ENCODE results near the gene NFATC2IP. TPM values are rescaled to one million over a fixed set of nuclear protein-coding genes. Genes with fewer than 3 reads are reported as not detected.
A peak's percentile ranks its signal among the peaks of the same experiment; 100 is the strongest.
"Not testable (repeated sequence)": the region's sequence is repeated elsewhere in the genome, so short reads cannot be mapped to it uniquely, and the experiment has no call there.

Gene NFATC2IP
- total RNA-seq, 4 donors from 2014 or later, result 10.3 to 40.8 (median 16.6) TPM

DNA sequence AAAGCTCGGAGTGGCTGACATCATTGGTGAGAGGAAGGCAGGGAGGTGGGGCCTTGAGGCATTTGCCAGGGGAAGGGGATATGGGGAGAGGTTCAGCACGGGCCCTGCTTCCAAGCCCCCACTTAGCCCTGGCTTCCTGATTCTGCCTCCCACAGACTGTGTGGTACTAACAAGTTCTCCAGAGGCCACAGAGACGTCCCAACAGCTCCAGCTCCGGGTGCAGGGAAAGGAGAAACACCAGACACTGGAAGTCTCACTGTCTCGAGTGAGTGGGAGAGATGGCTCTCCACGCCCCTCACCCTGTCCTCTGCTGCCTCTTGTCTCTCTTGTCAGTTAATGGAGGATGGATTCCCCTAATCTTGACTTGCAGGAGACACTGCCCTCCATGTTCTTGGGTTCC is 8.1 kb downstream of the NFATC2IP start:
- H3K27ac ChIP-seq, result no peak overlapping the region
- TF ChIP-seq, protein P1, sequence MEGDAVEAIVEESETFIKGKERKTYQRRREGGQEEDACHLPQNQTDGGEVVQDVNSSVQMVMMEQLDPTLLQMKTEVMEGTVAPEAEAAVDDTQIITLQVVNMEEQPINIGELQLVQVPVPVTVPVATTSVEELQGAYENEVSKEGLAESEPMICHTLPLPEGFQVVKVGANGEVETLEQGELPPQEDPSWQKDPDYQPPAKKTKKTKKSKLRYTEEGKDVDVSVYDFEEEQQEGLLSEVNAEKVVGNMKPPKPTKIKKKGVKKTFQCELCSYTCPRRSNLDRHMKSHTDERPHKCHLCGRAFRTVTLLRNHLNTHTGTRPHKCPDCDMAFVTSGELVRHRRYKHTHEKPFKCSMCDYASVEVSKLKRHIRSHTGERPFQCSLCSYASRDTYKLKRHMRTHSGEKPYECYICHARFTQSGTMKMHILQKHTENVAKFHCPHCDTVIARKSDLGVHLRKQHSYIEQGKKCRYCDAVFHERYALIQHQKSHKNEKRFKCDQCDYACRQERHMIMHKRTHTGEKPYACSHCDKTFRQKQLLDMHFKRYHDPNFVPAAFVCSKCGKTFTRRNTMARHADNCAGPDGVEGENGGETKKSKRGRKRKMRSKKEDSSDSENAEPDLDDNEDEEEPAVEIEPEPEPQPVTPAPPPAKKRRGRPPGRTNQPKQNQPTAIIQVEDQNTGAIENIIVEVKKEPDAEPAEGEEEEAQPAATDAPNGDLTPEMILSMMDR (IDR thresholded peaks at IDR 0.05), result no peak
- no peak for TF ChIP-seq POLR2A (IDR thresholded peaks at IDR 0.05)
- no peaks in the 10 kb centered on the region for H3K27me3 ChIP-seq
- no peaks in the 10 kb centered on the region for H3K4me1 ChIP-seq
- H3K9me3 ChIP-seq, result no peaks in the 10 kb centered on the region
- no peaks in the 10 kb centered on the region for H3K36me3 ChIP-seq
- intact Hi-C loops (cut with DNase I; ENCODE audit: low total_unique reads), result no loop called here
- no peak overlapping the region for H3K4me3 ChIP-seq
- DNase-seq, result no peak

DNA sequence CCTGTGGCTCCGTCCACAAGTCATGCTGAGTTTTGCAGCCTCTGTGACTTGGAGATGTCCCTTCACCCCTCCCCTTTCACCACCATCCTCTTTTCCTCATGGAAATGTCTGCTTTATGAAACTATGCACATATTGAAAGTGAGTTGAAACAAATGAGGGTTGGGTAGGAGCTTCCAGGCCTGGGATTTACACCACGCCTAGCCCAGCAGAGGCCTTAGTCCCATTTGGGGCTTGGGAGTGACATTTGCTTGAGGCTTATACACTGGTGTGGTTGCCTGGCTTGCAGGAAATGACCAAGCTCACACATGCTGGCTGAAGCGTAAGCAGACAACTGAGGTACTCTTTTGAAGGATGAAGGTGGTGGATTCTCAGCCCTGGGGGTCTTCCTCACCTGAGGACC is 13.3 kb downstream of the NFATC2IP start:
- H3K4me3 ChIP-seq, result no peak overlapping the region
- TF ChIP-seq POLR2A (IDR thresholded peaks at IDR 0.05), result no peak
- TF ChIP-seq, protein P1 (IDR thresholded peaks at IDR 0.05), result no peak

DNA sequence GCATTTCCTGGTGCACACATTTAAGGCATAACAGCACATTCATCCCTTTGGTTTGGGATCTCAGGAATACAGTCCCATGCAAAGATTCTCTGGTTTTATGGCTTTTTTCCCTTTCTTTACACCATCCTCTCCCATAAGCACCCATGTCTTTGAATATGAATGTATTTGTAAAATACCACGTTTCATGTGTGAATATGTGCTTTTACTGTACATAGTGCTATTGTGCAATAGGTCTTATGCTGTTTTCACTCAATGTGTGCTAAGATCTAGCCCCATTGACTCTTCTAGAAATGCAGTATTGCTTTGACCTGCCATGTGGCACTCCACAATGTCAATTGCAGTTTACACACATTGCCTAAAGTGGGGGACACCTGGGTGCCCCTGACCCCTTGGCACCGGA is 13.8 kb downstream of the NFATC2IP start:
- Histone ChIP-seq H3K4me3 (no peak overlapping the region), H3K4me1 (no peaks in the 10 kb centered on the region), H3K27ac (no peak overlapping the region), H3K36me3 (no peaks in the 10 kb centered on the region), H3K9me3 (no peaks in the 10 kb centered on the region), H3K27me3 (no peaks in the 10 kb centered on the region)
- intact Hi-C loops (cut with DNase I; ENCODE audit: low total_unique reads), result no loop called here
- no peak for DNase-seq
- TF ChIP-seq POLR2A (IDR thresholded peaks at IDR 0.05), result no peak
- TF ChIP-seq, protein P1 (IDR thresholded peaks at IDR 0.05), result no peak

More for the DNA sequence above, 13.3 kb downstream of the NFATC2IP start:
- DNase-seq, result no peak
- intact Hi-C loops (cut with DNase I; ENCODE audit: low total_unique reads), result no loop called here
- H3K4me1 ChIP-seq, result no peaks in the 10 kb centered on the region
- H3K27ac ChIP-seq, result no peak overlapping the region
- no peaks in the 10 kb centered on the region for H3K27me3 ChIP-seq
- H3K9me3 ChIP-seq, result no peaks in the 10 kb centered on the region
- H3K36me3 ChIP-seq, result no peaks in the 10 kb centered on the region

DNA sequence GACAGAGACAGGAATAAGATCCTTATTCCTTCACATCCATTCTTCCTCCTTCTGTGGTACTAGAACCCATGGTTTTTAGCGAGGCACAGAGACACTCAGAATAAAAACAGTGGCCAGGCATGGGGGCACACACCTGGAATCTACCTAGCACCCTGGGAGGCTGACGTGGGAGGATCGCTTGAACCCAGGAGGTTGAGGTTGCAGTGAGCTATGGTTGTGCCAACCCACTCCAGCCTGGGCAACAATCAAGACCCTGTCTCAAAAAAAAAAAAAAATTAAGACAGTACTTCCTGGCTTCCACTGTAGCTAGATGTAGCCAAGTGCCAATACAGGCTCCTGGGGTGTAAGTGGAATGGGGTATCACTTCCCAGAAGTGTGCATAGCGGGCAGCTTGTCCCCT is 16.4 kb downstream of the NFATC2IP start:
- Histone ChIP-seq H3K9me3 (no peaks in the 10 kb centered on the region), H3K36me3 (no peaks in the 10 kb centered on the region), H3K4me1 (no peaks in the 10 kb centered on the region), H3K27ac (no peak overlapping the region), H3K4me3 (no peak overlapping the region), H3K27me3 (no peaks in the 10 kb centered on the region)
- intact Hi-C loops (cut with DNase I; ENCODE audit: low total_unique reads), result no loop called here
- no peak for TF ChIP-seq POLR2A (IDR thresholded peaks at IDR 0.05)
- TF ChIP-seq, protein P1 (IDR thresholded peaks at IDR 0.05), result no peak
- DNase-seq, result no peak

DNA sequence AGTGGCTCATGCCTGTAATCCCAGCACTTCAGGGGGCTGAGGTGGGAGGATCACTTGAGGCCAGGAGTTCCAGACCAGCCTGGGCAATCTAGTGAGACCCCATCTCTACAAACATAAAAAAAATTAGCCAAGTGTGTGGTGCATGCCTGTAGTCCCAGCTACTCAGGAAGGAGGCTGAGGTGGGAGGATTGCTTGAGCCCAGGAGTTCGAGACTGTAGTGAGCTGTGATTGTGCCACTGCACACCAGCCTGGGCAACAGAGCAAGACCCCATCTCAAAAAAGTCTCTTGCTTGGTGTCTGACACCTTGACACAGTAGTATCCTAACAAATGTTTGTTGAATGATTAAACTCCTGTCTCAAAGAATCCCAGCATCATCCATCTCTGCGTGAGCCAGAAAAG is 19.0 kb downstream of the NFATC2IP start:
- H3K9me3 ChIP-seq; DNase-seq; intact Hi-C loops (cut with DNase I; ENCODE audit: low total_unique reads); H3K4me1 ChIP-seq; H3K36me3 ChIP-seq; H3K27ac ChIP-seq; H3K27me3 ChIP-seq; H3K4me3 ChIP-seq: not testable (repeated sequence)

DNA sequence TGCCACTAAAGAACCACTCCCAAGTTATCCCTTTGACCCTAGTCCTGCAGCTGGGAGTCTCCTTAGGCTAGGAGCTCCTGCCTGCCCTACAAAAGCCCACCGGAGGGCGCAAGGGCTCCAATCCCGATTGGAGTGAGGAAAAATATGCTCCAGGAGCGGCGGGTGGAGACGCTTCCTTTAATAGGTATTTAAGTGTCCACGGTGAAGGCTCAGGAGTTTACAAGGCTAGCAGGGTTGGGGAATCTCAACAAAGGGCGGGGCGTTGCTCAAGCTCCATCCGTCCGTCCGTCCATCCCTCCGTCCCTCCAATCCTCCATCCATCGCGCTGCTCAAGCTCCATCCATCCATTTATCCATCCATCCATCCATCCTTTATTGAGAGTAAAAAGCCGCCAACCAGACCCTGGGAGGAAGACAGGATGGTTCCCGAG is 23.3 kb downstream of the NFATC2IP start:
- peak; percentile 53 to 64 for DNase-seq
- Histone ChIP-seq H3K4me1 (peaks cover 5 to 12% of the 10 kb centered on the region in 2 donors), H3K4me3 (peak overlapping the region; percentile 83 to 96), H3K36me3 (no peaks in the 10 kb centered on the region), H3K27me3 (no peaks in the 10 kb centered on the region), H3K9me3 (no peaks in the 10 kb centered on the region), H3K27ac (peak overlapping the region; percentile 86 to 89)
- intact Hi-C loops (cut with DNase I; ENCODE audit: low total_unique reads), result no loop called here
- TF ChIP-seq, protein P1 (IDR thresholded peaks at IDR 0.05), result peak; percentile 36 to 50 (median 38)
- TF ChIP-seq POLR2A (IDR thresholded peaks at IDR 0.05), result no peak

Measured in uterus (tissue), 4 donors.